Limb (tissue), 2 donors: ENCODE data around the gene ZNF234.
A peak's percentile ranks its signal among the peaks of the same experiment; 100 is the strongest.
"Not testable (repeated sequence)": the region's sequence is repeated elsewhere in the genome, so short reads cannot be mapped to it uniquely, and the experiment has no call there.

Experiments
- DNase-seq, 2 donors: peaks; one replicate each; pipeline ENCODE4 v3.0.0-alpha.2; 2016; ENCODE audit errors: extremely low spot score in 2 of 2

Gene ZNF234

GRCh38 chr19:44180968-44181367 is 39.6 kb downstream of the ZNF234 start:
- no peak for DNase-seq

GRCh38 chr19:44182145-44182544 is 40.8 kb downstream of the ZNF234 start:
- DNase-seq: no peak

GRCh38 chr19:44190020-44190419 is 48.7 kb downstream of the ZNF234 start:
- DNase-seq: no peak

GRCh38 chr19:44192127-44192526 is 50.8 kb downstream of the ZNF234 start:
- DNase-seq: no peak

GRCh38 chr19:44196772-44197171 is 55.4 kb downstream of the ZNF234 start:
- DNase-seq: no peak

GRCh38 chr19:44202470-44202869 is 61.1 kb downstream of the ZNF234 start:
- no peak for DNase-seq

- DNase-seq: no peak
These were observed 61.6 kb downstream of the ZNF234 start for GRCh38 chr19:44202974-44203373.

- DNase-seq: not testable (repeated sequence)
These were observed 62.5 kb downstream of the ZNF234 start for GRCh38 chr19:44203877-44204276.

DNA sequence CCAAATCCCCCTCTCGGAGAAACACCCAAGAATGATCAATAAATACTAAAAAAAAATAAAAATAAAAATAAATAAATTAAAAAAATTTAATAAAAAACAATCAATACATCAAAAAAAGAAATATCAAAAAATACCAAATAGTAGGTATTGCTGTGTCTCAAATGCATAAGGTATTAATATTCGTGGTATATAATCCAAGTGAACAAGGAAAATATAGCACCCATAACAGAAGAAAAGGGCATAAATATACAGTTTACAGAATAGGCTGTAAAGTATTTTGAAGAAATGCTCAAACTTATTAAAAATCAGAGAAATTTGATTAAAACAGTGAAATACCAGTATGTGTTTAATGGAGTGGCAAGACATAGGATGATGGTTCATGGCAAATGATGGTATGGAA is 63.4 kb downstream of the ZNF234 start:
- DNase-seq: no peak

DNA sequence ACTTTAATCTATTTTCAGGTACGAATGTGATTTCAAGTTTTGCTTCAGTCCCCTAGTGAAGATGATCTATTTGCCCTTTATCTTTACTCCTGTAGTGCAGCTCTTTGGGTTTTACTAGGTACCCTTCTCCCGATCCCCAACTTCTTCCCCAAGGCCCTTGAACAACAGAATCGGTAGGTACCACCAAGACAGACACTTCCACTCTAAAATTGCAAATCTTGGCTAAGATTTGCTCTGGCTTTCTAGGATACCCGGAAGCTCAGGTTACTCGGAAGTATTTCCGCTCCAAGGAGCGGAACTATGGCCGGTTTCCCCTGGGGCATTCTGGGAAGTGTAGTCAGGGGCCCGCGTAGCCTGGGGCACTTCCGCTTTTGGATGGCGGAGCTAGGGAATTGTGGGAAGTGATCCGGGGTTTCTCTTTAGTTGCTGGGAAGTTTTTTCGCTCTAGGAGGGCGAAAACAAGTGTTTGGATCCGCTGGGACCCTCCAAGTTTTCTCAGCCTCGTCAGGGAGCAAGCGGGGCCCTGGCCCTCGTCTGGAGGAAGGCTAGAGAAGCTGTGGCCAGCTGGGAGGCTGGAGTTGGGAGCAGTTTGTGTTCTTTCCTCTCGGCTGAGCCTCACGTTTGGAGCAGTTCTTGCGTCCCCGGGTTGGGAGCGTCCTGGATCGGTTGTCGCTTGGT is 65.9 kb downstream of the ZNF234 start:
- peak; percentile 93 to 97 for DNase-seq
